ENCODE results near the gene NUP210.

Gene NUP210

GRCh38 chr3:13279532-13279910 is 140.6 kb downstream of the NUP210 start:
- TF ChIP-seq CTCF (IDR thresholded peaks at IDR 0.05; ENCODE audit: extremely low read depth, missing control alignments), result no peak

GRCh38 chr3:13278783-13279531 is 141.2 kb downstream of the NUP210 start:
- no peak for TF ChIP-seq CTCF (IDR thresholded peaks at IDR 0.05; ENCODE audit: extremely low read depth, missing control alignments)
- no peak for DNase-seq (ENCODE audit: low spot score)

More at GRCh38 chr3:13279532-13279910, 140.6 kb downstream of the NUP210 start:
- DNase-seq (ENCODE audit: low spot score), result no peak

- no peak for DNase-seq (ENCODE audit: low spot score)
- TF ChIP-seq CTCF (IDR thresholded peaks at IDR 0.05; ENCODE audit: extremely low read depth, missing control alignments), result no peak
Observed at GRCh38 chr3:13277860-13278531, 142.1 kb downstream of the NUP210 start.

GRCh38 chr3:13277196-13277813 is 142.8 kb downstream of the NUP210 start:
- no peak for DNase-seq (ENCODE audit: low spot score)

GRCh38 chr3:13276438-13277195 is 143.5 kb downstream of the NUP210 start:
- DNase-seq (ENCODE audit: low spot score), result no peak
- no peak for TF ChIP-seq CTCF (IDR thresholded peaks at IDR 0.05; ENCODE audit: extremely low read depth, missing control alignments)

More at GRCh38 chr3:13277196-13277813, 142.8 kb downstream of the NUP210 start:
- no peak for TF ChIP-seq CTCF (IDR thresholded peaks at IDR 0.05; ENCODE audit: extremely low read depth, missing control alignments)

- DNase-seq (ENCODE audit: low spot score), result no peak
- no peak for TF ChIP-seq CTCF (IDR thresholded peaks at IDR 0.05; ENCODE audit: extremely low read depth, missing control alignments)
Observed at GRCh38 chr3:13275376-13276005, 144.6 kb downstream of the NUP210 start.
